ENCODE results near the gene TMPRSS7.

The TMPRSS7 gene

DNA sequence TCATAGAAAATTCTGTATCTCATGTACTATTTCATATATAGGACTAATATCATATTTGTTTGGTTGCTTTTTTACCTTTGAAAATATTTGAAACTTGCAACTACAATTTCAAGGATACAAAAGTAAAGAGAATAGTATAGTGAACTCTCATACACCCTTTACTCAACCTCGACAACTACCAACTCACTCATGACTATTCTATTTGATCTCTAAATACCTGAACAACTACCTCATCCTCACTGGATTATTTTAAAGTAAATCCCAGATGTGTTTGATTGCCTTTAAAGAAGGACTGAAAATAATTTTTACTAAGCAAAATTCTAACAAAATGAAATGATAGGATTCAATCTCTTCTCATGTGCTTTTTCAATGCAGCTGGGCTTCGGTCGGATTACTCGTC is 12.1 kb downstream of the TMPRSS7 start:
- no peak overlapping the region for H2AFZ ChIP-seq (ENCODE audit: low read depth, low read length)

DNA sequence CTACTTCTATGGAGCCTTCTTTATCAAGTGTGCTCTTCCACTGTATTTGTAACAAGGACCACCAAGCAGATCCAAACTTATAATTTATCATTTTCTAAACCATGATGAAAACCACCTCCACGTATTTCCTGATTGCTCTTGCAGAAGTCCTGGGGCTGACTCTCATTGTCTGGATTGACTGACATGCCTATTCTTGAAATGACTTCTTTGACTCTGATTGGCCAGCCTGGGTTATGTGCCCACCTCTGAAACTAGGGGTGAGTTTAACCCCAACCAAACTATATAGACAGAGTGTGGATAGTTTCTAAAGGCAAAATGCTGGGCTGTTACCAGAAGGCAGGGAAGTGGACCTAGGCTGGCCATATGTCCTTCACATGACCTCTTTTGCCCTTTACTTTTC is 12.7 kb downstream of the TMPRSS7 start:
- Histone ChIP-seq H4K20me1 (ENCODE audit: insufficient read depth, low read length) (no peaks in the 10 kb centered on the region), H3K4me2 (ENCODE audit: low read length) (no peak overlapping the region), H3K79me2 (ENCODE audit: low read length) (no peaks in the 10 kb centered on the region), H3K36me3 (replicated peaks; ENCODE audit: low read depth, low read length) (no peaks in the 10 kb centered on the region), H2AFZ (ENCODE audit: low read depth, low read length) (0 out of 2 replicates have a peak overlapping the region, but pooled peaks have one; percentile 7), H3K4me3 (ENCODE audit: low read length) (no peak overlapping the region), H3K9me3 (ENCODE audit: insufficient read depth, low read length) (no peaks in the 10 kb centered on the region), H3K9ac (ENCODE audit: low read length) (no peak overlapping the region), H3K4me1 (ENCODE audit: low read length) (peaks cover 8% of the 10 kb centered on the region; the same call in 1 of the 2 replicates), H3K27ac (ENCODE audit: low read length) (no peak overlapping the region), H3K27me3 (ENCODE audit: low read depth, low read length) (no peaks in the 10 kb centered on the region; the same call in 1 of the 2 replicates)
- TF ChIP-seq, protein P1, sequence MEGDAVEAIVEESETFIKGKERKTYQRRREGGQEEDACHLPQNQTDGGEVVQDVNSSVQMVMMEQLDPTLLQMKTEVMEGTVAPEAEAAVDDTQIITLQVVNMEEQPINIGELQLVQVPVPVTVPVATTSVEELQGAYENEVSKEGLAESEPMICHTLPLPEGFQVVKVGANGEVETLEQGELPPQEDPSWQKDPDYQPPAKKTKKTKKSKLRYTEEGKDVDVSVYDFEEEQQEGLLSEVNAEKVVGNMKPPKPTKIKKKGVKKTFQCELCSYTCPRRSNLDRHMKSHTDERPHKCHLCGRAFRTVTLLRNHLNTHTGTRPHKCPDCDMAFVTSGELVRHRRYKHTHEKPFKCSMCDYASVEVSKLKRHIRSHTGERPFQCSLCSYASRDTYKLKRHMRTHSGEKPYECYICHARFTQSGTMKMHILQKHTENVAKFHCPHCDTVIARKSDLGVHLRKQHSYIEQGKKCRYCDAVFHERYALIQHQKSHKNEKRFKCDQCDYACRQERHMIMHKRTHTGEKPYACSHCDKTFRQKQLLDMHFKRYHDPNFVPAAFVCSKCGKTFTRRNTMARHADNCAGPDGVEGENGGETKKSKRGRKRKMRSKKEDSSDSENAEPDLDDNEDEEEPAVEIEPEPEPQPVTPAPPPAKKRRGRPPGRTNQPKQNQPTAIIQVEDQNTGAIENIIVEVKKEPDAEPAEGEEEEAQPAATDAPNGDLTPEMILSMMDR (IDR thresholded peaks at IDR 0.05; ENCODE audit: low read depth, low read length), result no peak
- TF ChIP-seq EZH2phosphoT487 (IDR thresholded peaks at IDR 0.05; ENCODE audit: low read depth), result no peak

More for the DNA sequence above, 12.1 kb downstream of the TMPRSS7 start:
- no peak overlapping the region for H3K27ac ChIP-seq (ENCODE audit: low read length)
- TF ChIP-seq, protein P1 (IDR thresholded peaks at IDR 0.05; ENCODE audit: low read depth, low read length), result no peak
- TF ChIP-seq EZH2phosphoT487 (IDR thresholded peaks at IDR 0.05; ENCODE audit: low read depth), result no peak
- no peaks in the 10 kb centered on the region for H3K9me3 ChIP-seq (ENCODE audit: insufficient read depth, low read length)
- no peak overlapping the region for H3K4me2 ChIP-seq (ENCODE audit: low read length)
- no peaks in the 10 kb centered on the region for H4K20me1 ChIP-seq (ENCODE audit: insufficient read depth, low read length)
- no peak overlapping the region for H3K4me3 ChIP-seq (ENCODE audit: low read length)
- H3K27me3 ChIP-seq (ENCODE audit: low read depth, low read length), result no peaks in the 10 kb centered on the region
- no peaks in the 10 kb centered on the region for H3K36me3 ChIP-seq (replicated peaks; ENCODE audit: low read depth, low read length)
- H3K9ac ChIP-seq (ENCODE audit: low read length), result no peak overlapping the region
- no peaks in the 10 kb centered on the region for H3K79me2 ChIP-seq (ENCODE audit: low read length)
- peaks cover 8% of the 10 kb centered on the region; the same call in 1 of the 2 replicates for H3K4me1 ChIP-seq (ENCODE audit: low read length)

GRCh38 chr3:112048911-112049310 is 14.4 kb downstream of the TMPRSS7 start:
- no peaks in the 10 kb centered on the region for H4K20me1 ChIP-seq (ENCODE audit: insufficient read depth, low read length)
- no peak overlapping the region for H2AFZ ChIP-seq (ENCODE audit: low read depth, low read length)
- peaks cover 9% of the 10 kb centered on the region for H3K27me3 ChIP-seq (ENCODE audit: low read depth, low read length)
- no peaks in the 10 kb centered on the region for H3K36me3 ChIP-seq (replicated peaks; ENCODE audit: low read depth, low read length)
- H3K4me1 ChIP-seq (ENCODE audit: low read length), result peaks cover 3% of the 10 kb centered on the region; the same call in 1 of the 2 replicates
- H3K9ac ChIP-seq (ENCODE audit: low read length), result no peak overlapping the region
- H3K79me2 ChIP-seq (ENCODE audit: low read length), result no peaks in the 10 kb centered on the region
- TF ChIP-seq, protein P1 (IDR thresholded peaks at IDR 0.05; ENCODE audit: low read depth, low read length), result no peak
- TF ChIP-seq EZH2phosphoT487 (IDR thresholded peaks at IDR 0.05; ENCODE audit: low read depth), result no peak
- no peak overlapping the region for H3K27ac ChIP-seq (ENCODE audit: low read length)
- no peak overlapping the region for H3K4me3 ChIP-seq (ENCODE audit: low read length)
- H3K4me2 ChIP-seq (ENCODE audit: low read length), result no peak overlapping the region
- H3K9me3 ChIP-seq (ENCODE audit: insufficient read depth, low read length), result no peaks in the 10 kb centered on the region

DNA sequence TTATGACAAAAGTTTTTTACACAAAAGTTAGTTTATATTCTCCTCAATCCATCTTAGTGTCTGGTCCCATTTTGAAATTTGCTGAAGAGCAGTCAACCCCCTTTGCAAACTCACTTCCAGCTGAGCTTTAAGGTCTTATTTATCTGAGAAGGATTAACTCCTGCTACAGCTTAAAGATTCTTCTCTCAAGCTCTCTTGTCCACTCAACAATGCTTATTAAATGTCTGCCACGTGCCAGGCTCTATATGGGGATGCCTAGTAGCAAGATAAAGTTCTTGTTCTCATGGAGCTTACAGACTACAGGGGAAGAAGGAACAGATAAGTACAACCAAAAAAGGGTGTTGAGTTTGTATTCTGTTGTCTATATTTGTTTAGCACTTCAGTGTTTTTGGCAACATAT is 18.7 kb downstream of the TMPRSS7 start:
- Histone ChIP-seq H3K36me3 (replicated peaks; ENCODE audit: low read depth, low read length) (no peaks in the 10 kb centered on the region), H3K4me1 (ENCODE audit: low read length) (no peaks in the 10 kb centered on the region), H3K27ac (ENCODE audit: low read length) (no peak overlapping the region), H3K4me2 (ENCODE audit: low read length) (no peak overlapping the region), H3K79me2 (ENCODE audit: low read length) (no peaks in the 10 kb centered on the region), H4K20me1 (ENCODE audit: insufficient read depth, low read length) (no peaks in the 10 kb centered on the region), H3K27me3 (ENCODE audit: low read depth, low read length) (peaks cover 9% of the 10 kb centered on the region), H3K9me3 (ENCODE audit: insufficient read depth, low read length) (no peaks in the 10 kb centered on the region), H3K9ac (ENCODE audit: low read length) (no peak overlapping the region), H2AFZ (ENCODE audit: low read depth, low read length) (no peak overlapping the region), H3K4me3 (ENCODE audit: low read length) (no peak overlapping the region)
- TF ChIP-seq, protein P1 (IDR thresholded peaks at IDR 0.05; ENCODE audit: low read depth, low read length), result no peak
- no peak for TF ChIP-seq EZH2phosphoT487 (IDR thresholded peaks at IDR 0.05; ENCODE audit: low read depth)
